H1 (cell line): ENCODE data around the gene TAC1. TPM values are rescaled to one million over a fixed set of nuclear protein-coding genes. Genes with fewer than 3 reads are reported as not detected.

Experiments
- ASH2L ChIP-seq: fragments of 200-600, 300-600 bp; sonication (generic); IDR thresholded peaks from one replicate; pipeline ENCODE4 v1.7.1; 2017; ENCODE audit warnings: low read length
- RAD21 ChIP-seq, 2 experiments: IDR thresholded peaks in 1 of 2; conservative IDR thresholded peaks in 1 of 2; 2 replicates each; pipeline ENCODE4 v1.6.1; 2011; ENCODE audit warnings: low read depth in 2 of 2, low read length in 2 of 2, improper control_type of control experiment in 1 of 2, inconsistent platforms in 1 of 2, mild to moderate bottlenecking in 1 of 2, moderate library complexity in 1 of 2
- TAF7 ChIP-seq: optimal IDR thresholded peaks from 2 replicates; pipeline ENCODE3; 2011; ENCODE audit warnings: low read depth, mild to moderate bottlenecking, inconsistent platforms, low read length, moderate library complexity, borderline replicate concordance
- TEAD4 ChIP-seq: IDR thresholded peaks from 2 replicates; pipeline ENCODE4 v1.6.1; 2012; ENCODE audit warnings: low read depth, low read length, inconsistent platforms, mixed read lengths
- polyA plus RNA-seq, 7 experiments: library from polyadenylated mRNA; depleted of rRNA in 3 of 7; stranded (reverse) in 5 of 7; unstranded in 2 of 7; fragments of >200 nt in 5 of 7; fragments of 200-250 nt in 2 of 7; gene quantifications; 1 replicate in 5 of 7; 2 replicates in 1 of 7; 4 replicates in 1 of 7; pipeline versions ENCODE4 v1.2.1 to v1.2.3, GENCODE V29; 2011 to 2013; ENCODE audit warnings: missing spikeins in 2 of 7, mixed read lengths in 2 of 7
- total RNA-seq: library from RNA; stranded (reverse); fragmentation: NEBNext Ultra II Directional; extraction: Animal tissue kit (Norgen Biotek cat#: 25700); gene quantifications from 2 replicates; pipeline ENCODE4 v1.2.1, GENCODE V29; 2021
- TF ChIP-seq, protein P1 (sequence below): fragments of 300-600 bp; sonication (generic); IDR thresholded peaks from 2 replicates; pipeline ENCODE4 v1.7.1; 2012; ENCODE audit warnings: low read length, moderate library complexity, mild to moderate bottlenecking, inconsistent platforms; ENCODE audit not compliant: insufficient replicate concordance
- TF ChIP-seq, protein P2 (sequence below): IDR thresholded peaks from 2 replicates; pipeline ENCODE4 v1.6.1; 2012; ENCODE audit warnings: inconsistent platforms

The TAC1 gene
- total and polyA plus RNA-seq, 2 of the 8 experiments (the other 6 are each of a cell fraction or from before 2014, with no cell fraction given): 1.7 to 4.3 TPM

DNA sequence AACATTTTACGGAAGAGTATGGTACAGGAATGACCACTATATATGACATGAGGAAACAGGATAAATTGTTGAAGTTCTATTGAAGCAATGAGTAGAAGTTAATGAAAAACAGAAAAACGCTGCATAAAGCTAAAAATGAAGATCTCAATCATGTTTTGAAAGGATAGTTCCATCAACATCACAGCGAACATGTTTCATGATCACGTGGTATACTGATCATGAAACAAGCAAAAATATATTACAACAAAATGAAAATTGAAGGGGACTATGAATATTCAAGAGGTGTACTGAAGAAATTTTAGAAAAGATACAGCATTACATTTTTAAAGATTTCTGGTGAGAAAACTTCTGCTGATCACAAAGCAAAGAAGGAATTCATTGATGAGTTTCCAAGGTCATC lies 45.9 kb upstream of the TAC1 start (continued):
- TF ChIP-seq, protein P1, sequence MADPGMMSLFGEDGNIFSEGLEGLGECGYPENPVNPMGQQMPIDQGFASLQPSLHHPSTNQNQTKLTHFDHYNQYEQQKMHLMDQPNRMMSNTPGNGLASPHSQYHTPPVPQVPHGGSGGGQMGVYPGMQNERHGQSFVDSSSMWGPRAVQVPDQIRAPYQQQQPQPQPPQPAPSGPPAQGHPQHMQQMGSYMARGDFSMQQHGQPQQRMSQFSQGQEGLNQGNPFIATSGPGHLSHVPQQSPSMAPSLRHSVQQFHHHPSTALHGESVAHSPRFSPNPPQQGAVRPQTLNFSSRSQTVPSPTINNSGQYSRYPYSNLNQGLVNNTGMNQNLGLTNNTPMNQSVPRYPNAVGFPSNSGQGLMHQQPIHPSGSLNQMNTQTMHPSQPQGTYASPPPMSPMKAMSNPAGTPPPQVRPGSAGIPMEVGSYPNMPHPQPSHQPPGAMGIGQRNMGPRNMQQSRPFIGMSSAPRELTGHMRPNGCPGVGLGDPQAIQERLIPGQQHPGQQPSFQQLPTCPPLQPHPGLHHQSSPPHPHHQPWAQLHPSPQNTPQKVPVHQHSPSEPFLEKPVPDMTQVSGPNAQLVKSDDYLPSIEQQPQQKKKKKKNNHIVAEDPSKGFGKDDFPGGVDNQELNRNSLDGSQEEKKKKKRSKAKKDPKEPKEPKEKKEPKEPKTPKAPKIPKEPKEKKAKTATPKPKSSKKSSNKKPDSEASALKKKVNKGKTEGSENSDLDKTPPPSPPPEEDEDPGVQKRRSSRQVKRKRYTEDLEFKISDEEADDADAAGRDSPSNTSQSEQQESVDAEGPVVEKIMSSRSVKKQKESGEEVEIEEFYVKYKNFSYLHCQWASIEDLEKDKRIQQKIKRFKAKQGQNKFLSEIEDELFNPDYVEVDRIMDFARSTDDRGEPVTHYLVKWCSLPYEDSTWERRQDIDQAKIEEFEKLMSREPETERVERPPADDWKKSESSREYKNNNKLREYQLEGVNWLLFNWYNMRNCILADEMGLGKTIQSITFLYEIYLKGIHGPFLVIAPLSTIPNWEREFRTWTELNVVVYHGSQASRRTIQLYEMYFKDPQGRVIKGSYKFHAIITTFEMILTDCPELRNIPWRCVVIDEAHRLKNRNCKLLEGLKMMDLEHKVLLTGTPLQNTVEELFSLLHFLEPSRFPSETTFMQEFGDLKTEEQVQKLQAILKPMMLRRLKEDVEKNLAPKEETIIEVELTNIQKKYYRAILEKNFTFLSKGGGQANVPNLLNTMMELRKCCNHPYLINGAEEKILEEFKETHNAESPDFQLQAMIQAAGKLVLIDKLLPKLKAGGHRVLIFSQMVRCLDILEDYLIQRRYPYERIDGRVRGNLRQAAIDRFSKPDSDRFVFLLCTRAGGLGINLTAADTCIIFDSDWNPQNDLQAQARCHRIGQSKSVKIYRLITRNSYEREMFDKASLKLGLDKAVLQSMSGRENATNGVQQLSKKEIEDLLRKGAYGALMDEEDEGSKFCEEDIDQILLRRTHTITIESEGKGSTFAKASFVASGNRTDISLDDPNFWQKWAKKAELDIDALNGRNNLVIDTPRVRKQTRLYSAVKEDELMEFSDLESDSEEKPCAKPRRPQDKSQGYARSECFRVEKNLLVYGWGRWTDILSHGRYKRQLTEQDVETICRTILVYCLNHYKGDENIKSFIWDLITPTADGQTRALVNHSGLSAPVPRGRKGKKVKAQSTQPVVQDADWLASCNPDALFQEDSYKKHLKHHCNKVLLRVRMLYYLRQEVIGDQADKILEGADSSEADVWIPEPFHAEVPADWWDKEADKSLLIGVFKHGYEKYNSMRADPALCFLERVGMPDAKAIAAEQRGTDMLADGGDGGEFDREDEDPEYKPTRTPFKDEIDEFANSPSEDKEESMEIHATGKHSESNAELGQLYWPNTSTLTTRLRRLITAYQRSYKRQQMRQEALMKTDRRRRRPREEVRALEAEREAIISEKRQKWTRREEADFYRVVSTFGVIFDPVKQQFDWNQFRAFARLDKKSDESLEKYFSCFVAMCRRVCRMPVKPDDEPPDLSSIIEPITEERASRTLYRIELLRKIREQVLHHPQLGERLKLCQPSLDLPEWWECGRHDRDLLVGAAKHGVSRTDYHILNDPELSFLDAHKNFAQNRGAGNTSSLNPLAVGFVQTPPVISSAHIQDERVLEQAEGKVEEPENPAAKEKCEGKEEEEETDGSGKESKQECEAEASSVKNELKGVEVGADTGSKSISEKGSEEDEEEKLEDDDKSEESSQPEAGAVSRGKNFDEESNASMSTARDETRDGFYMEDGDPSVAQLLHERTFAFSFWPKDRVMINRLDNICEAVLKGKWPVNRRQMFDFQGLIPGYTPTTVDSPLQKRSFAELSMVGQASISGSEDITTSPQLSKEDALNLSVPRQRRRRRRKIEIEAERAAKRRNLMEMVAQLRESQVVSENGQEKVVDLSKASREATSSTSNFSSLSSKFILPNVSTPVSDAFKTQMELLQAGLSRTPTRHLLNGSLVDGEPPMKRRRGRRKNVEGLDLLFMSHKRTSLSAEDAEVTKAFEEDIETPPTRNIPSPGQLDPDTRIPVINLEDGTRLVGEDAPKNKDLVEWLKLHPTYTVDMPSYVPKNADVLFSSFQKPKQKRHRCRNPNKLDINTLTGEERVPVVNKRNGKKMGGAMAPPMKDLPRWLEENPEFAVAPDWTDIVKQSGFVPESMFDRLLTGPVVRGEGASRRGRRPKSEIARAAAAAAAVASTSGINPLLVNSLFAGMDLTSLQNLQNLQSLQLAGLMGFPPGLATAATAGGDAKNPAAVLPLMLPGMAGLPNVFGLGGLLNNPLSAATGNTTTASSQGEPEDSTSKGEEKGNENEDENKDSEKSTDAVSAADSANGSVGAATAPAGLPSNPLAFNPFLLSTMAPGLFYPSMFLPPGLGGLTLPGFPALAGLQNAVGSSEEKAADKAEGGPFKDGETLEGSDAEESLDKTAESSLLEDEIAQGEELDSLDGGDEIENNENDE: no peak
- TF ChIP-seq RAD21 (IDR thresholded peaks at IDR 0.05 in 1 of 2, conservative IDR thresholded peaks at IDR 0.05 in 1 of 2; ENCODE audit: low read depth in 2 of 2, low read length in 2 of 2): no peak
- TF ChIP-seq, protein P2, sequence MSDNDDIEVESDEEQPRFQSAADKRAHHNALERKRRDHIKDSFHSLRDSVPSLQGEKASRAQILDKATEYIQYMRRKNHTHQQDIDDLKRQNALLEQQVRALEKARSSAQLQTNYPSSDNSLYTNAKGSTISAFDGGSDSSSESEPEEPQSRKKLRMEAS: no peak
- no peak for TF ChIP-seq TAF7
- TF ChIP-seq ASH2L: no peak
- TF ChIP-seq TEAD4: no peak
